KBM-7 (cell line): ENCODE measurements around the gene CRHR2.
"Not testable (repeated sequence)": the region's sequence is repeated elsewhere in the genome, so short reads cannot be mapped to it uniquely, and the experiment has no call there.

ENCODE experiments used
- DNase-seq: peaks from one replicate; pipeline ENCODE4 v3.0.0-alpha.2; 2015
- in situ Hi-C: fragments of 300-500 bp; cut with MboI; formaldehyde crosslinking; loops from 2 replicates; pipeline ENCODE4 v1.14.3; 2020; ENCODE audit warnings: low sequenced_read_pairs, low pct_unique_long_range_greater_than_20kb, mixed read lengths

Gene CRHR2

GRCh38 chr7:30642789-30643188 lies 39.5 kb downstream of the CRHR2 start:
- no peak for DNase-seq

DNA sequence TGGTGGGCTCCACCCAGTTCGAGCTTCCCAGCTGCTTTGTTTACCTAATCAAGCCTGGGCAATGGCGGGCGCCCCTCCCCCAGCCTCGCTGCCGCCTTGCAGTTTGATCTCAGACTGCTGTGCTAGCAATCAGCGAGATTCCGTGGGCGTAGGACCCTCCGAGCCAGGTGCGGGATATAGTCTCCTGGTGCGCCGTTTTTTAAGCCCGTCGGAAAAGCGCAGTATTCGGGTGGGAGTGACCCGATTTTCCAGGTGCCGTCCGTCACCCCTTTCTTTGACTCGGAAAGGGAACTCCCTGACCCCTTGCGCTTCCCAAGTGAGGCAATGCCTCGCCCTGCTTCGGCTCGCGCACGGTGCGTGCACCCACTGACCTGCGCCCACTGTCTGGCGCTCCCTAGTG lies 39.9 kb downstream of the CRHR2 start:
- DNase-seq, in situ Hi-C loops: not testable (repeated sequence)

More at GRCh38 chr7:30642789-30643188, 39.5 kb downstream of the CRHR2 start:
- in situ Hi-C loops, result no loop called here

- DNase-seq, result no peak
- in situ Hi-C loops, result no loop called here
These were observed 46.5 kb downstream of the CRHR2 start for GRCh38 chr7:30635798-30636197.

GRCh38 chr7:30634634-30635201 lies 47.5 kb downstream of the CRHR2 start:
- no peak for DNase-seq
- in situ Hi-C loops, result no loop called here

GRCh38 chr7:30634193-30634626 lies 48.0 kb downstream of the CRHR2 start:
- DNase-seq, result no peak
- in situ Hi-C loops, result no loop called here

DNA sequence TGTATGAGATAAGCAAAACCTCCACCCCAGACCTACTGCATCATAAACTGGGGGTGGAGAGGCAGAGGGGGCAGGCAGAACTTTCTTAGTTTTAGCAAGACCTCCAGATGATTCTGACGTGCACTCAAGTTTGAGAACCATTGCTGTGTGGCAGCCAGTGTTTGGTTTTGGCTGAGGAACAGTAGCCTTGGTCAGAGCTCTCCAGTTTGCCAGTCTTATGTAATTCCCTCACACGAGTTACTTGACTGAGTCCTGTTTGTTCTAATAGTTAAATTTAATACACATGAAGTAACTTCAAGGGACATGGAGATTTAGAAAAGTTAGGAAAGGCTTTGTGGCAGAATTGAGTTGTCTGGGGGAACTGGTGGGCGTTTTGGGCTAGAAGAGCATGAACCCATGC lies 49.0 kb downstream of the CRHR2 start:
- in situ Hi-C loops, result no loop called here

DNA sequence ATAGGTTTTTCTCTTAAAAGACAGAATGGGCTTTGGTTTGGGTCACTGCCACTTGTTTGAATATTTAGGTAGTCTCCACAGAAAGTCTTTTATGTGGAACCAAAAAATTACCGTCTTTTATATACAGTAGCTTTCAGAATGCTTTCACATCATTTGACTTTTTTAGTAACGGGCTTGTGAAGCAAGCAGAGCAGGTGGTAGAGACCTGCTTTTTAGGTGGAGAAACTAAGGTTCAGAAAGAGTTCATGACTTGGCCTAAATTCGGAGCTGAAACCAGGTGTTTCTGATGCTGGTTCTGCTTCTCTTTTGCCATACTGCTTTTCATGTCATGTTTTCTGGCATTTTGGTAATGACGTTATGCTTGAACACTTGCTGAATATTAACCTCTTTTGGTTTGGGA lies 51.3 kb downstream of the CRHR2 start:
- in situ Hi-C loops, result no loop called here
- no peak for DNase-seq

More for the DNA sequence above, 49.0 kb downstream of the CRHR2 start:
- DNase-seq, result no peak

GRCh38 chr7:30627026-30627425 lies 55.2 kb downstream of the CRHR2 start:
- no peak for DNase-seq
- in situ Hi-C loops, result no loop called here

GRCh38 chr7:30625283-30625682 lies 57.0 kb downstream of the CRHR2 start:
- in situ Hi-C loops, result no loop called here
- DNase-seq, result no peak

DNA sequence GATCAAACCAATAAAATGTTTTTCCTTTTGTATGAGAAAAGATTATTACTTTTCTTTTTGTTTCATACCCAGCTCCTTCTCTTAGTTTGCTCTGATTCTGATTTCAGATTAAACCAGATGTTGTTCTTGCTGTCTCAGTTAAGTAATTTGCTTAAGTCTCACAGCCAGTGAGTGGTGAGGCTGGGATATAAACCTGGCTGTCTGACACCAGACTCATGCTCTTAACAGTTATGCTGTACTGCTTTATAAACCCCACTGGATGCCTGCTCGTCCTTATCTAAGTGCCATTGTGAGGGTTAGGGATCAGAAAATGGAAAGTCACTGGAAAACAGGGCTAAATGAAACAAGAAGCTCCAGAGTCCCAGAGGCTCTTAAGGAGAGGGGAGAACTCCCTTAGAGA lies 63.3 kb downstream of the CRHR2 start:
- DNase-seq, result no peak
- in situ Hi-C loops, result no loop called here

- in situ Hi-C loops, result no loop called here
- DNase-seq, result no peak
These were observed 64.1 kb downstream of the CRHR2 start for GRCh38 chr7:30618080-30618676.

GRCh38 chr7:30617359-30617758 lies 64.9 kb downstream of the CRHR2 start:
- DNase-seq, result no peak
- in situ Hi-C loops, result no loop called here

GRCh38 chr7:30616318-30616717 lies 65.9 kb downstream of the CRHR2 start:
- in situ Hi-C loops, result no loop called here
- DNase-seq, result no peak

DNA sequence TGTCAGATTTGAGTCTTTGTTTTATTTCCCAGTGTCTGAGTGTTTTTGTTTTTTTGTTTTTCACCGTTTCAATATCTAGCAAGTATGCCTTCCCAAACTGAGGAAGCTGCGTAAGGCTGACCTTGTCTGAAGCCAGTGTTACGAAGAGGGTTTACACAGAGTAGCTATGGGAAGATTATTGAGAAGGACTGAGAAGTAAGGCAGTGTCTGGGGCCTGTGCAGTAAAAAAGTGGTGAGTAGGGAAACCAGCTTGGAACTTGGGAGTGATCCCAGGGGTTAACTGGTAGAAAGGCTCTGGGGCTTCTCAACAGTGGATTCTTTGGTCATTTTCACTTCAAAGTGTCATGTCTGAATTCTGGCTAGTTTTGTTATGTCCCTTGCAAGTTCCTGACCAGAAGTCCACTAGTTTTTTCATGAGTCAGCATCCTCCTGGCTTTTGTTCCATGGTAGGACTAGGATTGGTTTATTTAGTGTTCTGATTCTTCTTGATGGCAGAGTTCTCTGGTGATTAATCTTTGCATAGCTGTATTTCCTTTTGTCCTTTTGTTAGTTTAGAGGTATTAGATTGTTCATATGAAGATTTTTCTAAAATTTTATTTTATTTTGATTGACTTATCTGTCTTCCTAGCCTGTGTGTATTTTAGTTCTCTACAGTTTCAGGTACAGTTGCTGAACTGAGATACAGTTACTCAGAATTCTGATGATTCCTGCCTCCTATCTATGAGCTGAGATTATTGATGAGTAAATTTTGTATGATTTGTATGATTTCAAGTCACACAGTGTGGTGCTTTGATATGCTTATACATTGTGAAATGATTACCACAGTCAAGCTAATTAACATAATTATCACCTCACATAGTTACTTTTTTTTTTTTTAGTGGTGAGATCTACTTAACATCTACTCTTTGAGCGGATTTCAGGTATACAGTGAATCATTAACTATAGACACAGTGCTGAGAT lies 68.6 kb downstream of the CRHR2 start:
- no peak for DNase-seq
- in situ Hi-C loops, result no loop called here

DNA sequence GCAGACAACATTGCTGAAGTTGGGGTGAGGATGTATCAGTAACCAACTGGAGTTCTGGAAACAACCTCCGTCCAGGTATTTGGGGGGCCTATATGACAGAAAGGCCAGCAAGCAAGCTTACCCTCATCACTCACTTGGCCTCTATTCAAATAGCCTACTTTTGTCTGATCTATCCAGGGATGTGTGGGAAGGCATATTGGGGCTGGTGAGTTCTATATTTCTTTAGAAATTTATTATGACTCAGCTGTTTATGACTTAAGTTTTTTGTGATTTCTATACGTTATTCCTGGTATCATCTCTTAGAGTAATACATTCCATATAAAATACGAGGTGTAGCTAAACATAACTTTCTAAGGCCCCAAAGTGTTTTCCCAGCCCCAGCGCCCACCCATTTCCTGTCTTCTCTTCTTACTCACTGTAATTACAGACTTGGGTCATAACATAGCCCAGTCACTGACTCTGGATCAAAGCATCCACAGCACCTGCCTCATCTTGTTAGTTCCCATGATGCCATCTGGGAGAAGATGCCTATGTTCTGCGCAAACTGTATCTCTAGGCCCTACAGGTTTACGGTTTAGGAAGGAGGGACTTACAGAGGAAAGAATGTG lies 69.5 kb downstream of the CRHR2 start:
- DNase-seq, result no peak
- in situ Hi-C loops, result no loop called here

DNA sequence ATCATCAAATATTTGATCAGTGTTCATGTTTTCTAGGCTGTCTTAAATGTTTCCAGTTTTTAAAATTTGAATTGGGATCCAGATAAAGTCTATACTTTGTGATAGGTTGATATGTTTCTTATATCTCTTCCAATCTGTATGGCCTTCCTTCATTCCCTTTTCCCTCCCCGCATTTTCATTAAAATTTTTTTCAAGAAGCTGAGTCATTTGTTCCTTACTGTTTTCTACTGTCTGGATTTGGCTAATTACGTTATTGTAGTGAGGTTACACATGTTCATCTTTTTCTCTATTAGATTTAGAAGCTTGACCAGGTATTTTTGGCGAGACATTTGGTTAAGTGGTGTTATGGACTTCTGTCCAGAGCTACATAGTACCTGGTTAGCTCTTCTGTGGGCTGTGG lies 76.4 kb downstream of the CRHR2 start:
- DNase-seq, result no peak
- in situ Hi-C loops, result no loop called here

- DNase-seq, result no peak
- in situ Hi-C loops, result no loop called here
These were observed 77.4 kb downstream of the CRHR2 start for GRCh38 chr7:30604901-30605300.
